NB4 (cell line): ENCODE results near the gene TM4SF1.

Source experiments
- MYC ChIP-seq: IDR thresholded peaks from 2 replicates; pipeline ENCODE4 v1.6.1; 2011; ENCODE audit warnings: low read depth, low read length
- POLR2A ChIP-seq: IDR thresholded peaks from 2 replicates; pipeline ENCODE4 v1.6.1; 2011; ENCODE audit warnings: mild to moderate bottlenecking; ENCODE audit not compliant: insufficient read length; ENCODE audit errors: extremely low read depth
- TF ChIP-seq, protein P1 (sequence below): IDR thresholded peaks from one replicate; pipeline ENCODE4 v1.5.1; 2012; ENCODE audit warnings: low read depth, low read length

DNA sequence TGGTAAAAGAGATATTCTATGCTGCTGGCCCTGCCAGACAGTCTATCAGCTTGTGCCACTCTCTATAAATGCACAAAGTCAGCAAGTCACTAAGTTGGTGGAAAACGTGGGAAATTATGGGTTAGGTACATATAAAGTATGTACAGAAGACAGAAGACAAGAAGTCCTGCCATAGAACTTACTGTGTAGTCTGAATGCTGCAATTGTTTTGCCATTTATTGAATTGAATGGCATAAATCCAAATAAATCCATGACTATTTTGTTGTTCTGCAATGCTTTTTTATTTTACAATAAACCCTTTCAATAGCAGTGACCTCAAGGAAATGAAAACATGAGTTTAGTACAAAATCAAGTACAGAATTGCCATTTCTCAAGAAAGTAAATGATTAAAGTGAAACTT, 34.1 kb upstream of the TM4SF1 start:
- TF ChIP-seq, protein P1, sequence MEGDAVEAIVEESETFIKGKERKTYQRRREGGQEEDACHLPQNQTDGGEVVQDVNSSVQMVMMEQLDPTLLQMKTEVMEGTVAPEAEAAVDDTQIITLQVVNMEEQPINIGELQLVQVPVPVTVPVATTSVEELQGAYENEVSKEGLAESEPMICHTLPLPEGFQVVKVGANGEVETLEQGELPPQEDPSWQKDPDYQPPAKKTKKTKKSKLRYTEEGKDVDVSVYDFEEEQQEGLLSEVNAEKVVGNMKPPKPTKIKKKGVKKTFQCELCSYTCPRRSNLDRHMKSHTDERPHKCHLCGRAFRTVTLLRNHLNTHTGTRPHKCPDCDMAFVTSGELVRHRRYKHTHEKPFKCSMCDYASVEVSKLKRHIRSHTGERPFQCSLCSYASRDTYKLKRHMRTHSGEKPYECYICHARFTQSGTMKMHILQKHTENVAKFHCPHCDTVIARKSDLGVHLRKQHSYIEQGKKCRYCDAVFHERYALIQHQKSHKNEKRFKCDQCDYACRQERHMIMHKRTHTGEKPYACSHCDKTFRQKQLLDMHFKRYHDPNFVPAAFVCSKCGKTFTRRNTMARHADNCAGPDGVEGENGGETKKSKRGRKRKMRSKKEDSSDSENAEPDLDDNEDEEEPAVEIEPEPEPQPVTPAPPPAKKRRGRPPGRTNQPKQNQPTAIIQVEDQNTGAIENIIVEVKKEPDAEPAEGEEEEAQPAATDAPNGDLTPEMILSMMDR: no peak
- TF ChIP-seq POLR2A (no peak), MYC (no peak)
